GM12878 (cell line): ENCODE results near the gene DLG2. TPM values are rescaled to one million over a fixed set of nuclear protein-coding genes. Genes with fewer than 3 reads are reported as not detected.

Experiments used
- ATAC-seq: fragments of 200-7000 bp; cut with Tn5 transposase; 3 replicates; pipeline ENCODE4 v1.9.1; 2020; ENCODE audit warnings: mild to moderate bottlenecking, moderate library complexity
- BruUV-seq: library from RNA; stranded (reverse); fragments of 400-500 nt; replicated peaks from 2 replicates; lab custom pipeline; 2021; lab: Mats Ljungman, UMichigan
- CTCF ChIA-PET: fragments of 300-600 bp; sonication (Branson Sonifier 250); formaldehyde crosslinking; extraction: SDS; loops from one replicate; lab custom pipeline; 2021; ENCODE audit warnings: inconsistent platforms; lab: Yijun Ruan, JAX
- POLR2A ChIA-PET: fragments of 350-600 bp; formaldehyde crosslinking; extraction: SDS; loops from one replicate; lab custom pipeline; 2021; ENCODE audit warnings: inconsistent platforms; lab: Charles Lee
- RAD21 ChIA-PET: fragments of 300-600 bp; sonication (Branson Sonifier 250); formaldehyde crosslinking; loops from one replicate; lab custom pipeline; 2023; ENCODE audit warnings: antibody characterized with exemption; ENCODE audit not compliant: unreplicated experiment; lab: Charles Lee
- SMC1A ChIA-PET: fragments of 300-600 bp; sonication (Branson Sonifier 250); formaldehyde crosslinking; loops from one replicate; lab custom pipeline; 2023; ENCODE audit not compliant: unreplicated experiment, uncharacterized antibody; lab: Charles Lee
- DNase-seq: peaks from one replicate; pipeline ENCODE4 v3.0.0-alpha.2; 2011; ENCODE audit warnings: low read depth, low spot score
- FAIRE-seq: peaks from 3 replicates; lab custom pipeline; 2011; peaks lifted over from hg19 to GRCh38; lab: Jason Lieb, UNC
- H2AFZ ChIP-seq: 2 replicates; pipeline ENCODE4 v1.6.0; 2011; ENCODE audit warnings: low read depth, low read length, control low read depth; ENCODE audit not compliant: control insufficient read depth
- H3K27ac ChIP-seq: 2 replicates; pipeline ENCODE4 v1.5.1; 2011; ENCODE audit warnings: control low read depth; ENCODE audit not compliant: control insufficient read depth, insufficient read depth
- H3K27me3 ChIP-seq, 2 experiments: replicated peaks in 1 of 2; 2 replicates each; pipeline versions ENCODE4 v1.6.0 to v1.6.1; 2011; ENCODE audit warnings: low read length in 1 of 2; ENCODE audit not compliant: control insufficient read depth in 2 of 2, insufficient read depth in 2 of 2
- H3K36me3 ChIP-seq, 2 experiments: 2 replicates each; pipeline ENCODE4 v1.5.1; 2011; ENCODE audit warnings: low read length in 1 of 2; ENCODE audit not compliant: control insufficient read depth in 2 of 2, insufficient read depth in 2 of 2
- H3K4me1 ChIP-seq: 2 replicates; pipeline ENCODE4 v1.6.1; 2011; ENCODE audit warnings: mild to moderate bottlenecking, low read length, moderate library complexity, mixed read lengths; ENCODE audit not compliant: control insufficient read depth, insufficient read depth
- H3K4me2 ChIP-seq: 2 replicates; pipeline ENCODE4 v1.6.0; 2011; ENCODE audit warnings: control low read depth; ENCODE audit not compliant: control insufficient read depth, insufficient read depth
- H3K4me3 ChIP-seq: fragments of 200-600 bp; sonication (generic); 2 replicates; pipeline ENCODE4 v1.5.1; 2016
- H3K79me2 ChIP-seq: 2 replicates; pipeline ENCODE4 v1.6.0; 2011; ENCODE audit warnings: low read length; ENCODE audit not compliant: control insufficient read depth, insufficient read depth
- H3K9ac ChIP-seq: 2 replicates; pipeline ENCODE4 v1.8.0; 2011; ENCODE audit warnings: low read length, control low read depth, mixed read lengths; ENCODE audit not compliant: control insufficient read depth, insufficient read depth
- H3K9me3 ChIP-seq: replicated peaks from 3 replicates; pipeline ENCODE4 v1.5.1; 2011; ENCODE audit warnings: mild to moderate bottlenecking, low read length; ENCODE audit not compliant: control insufficient read depth, insufficient read depth
- H4K20me1 ChIP-seq: 2 replicates; pipeline ENCODE4 v1.6.0; 2011; ENCODE audit not compliant: control insufficient read depth, insufficient read depth
- ATF2 ChIP-seq: IDR thresholded peaks from 2 replicates; pipeline ENCODE4 v1.6.1; 2012; ENCODE audit warnings: low read length, inconsistent platforms
- BACH1 ChIP-seq: fragments of 450-650 bp; IDR thresholded peaks from 2 replicates; pipeline ENCODE4 v1.6.1; 2017; ENCODE audit warnings: mild to moderate bottlenecking, borderline replicate concordance
- BCLAF1 ChIP-seq: fragments of 450-650 bp; IDR thresholded peaks from 2 replicates; pipeline ENCODE4 v1.6.1; 2017; ENCODE audit warnings: antibody characterized with exemption, mild to moderate bottlenecking, moderate library complexity
- CBX3 ChIP-seq: fragments of 200-600 bp; sonication (generic); IDR thresholded peaks from 2 replicates; pipeline ENCODE4 v1.6.1; 2016; ENCODE audit warnings: low read depth, borderline replicate concordance
- ETV6 ChIP-seq, 2 experiments: fragments of 450-650 bp in 1 of 2; IDR thresholded peaks in 1 of 2; conservative IDR thresholded peaks in 1 of 2; 2 replicates each; pipeline ENCODE4 v1.6.1; 2014; ENCODE audit warnings: antibody characterized with exemption in 1 of 2, borderline replicate concordance in 1 of 2, low read depth in 1 of 2, mild to moderate bottlenecking in 1 of 2, moderate library complexity in 1 of 2
- KDM1A ChIP-seq: fragments of 200-600 bp; sonication (generic); IDR thresholded peaks from 2 replicates; pipeline ENCODE4 v1.6.1; 2016; ENCODE audit warnings: borderline replicate concordance
- MAX ChIP-seq: IDR thresholded peaks from 2 replicates; pipeline ENCODE4 v1.6.1; 2012; ENCODE audit warnings: low read depth, low read length, improper control_type of control experiment
- NRF1 ChIP-seq: conservative IDR thresholded peaks from 2 replicates; pipeline ENCODE4 v1.6.1; 2011; ENCODE audit warnings: mild to moderate bottlenecking, low read depth, low read length, improper control_type of control experiment
- POLR2A ChIP-seq: IDR thresholded peaks from 2 replicates; pipeline ENCODE4 v1.6.1; 2011; ENCODE audit warnings: low read depth, mild to moderate bottlenecking, low read length
- RCOR1 ChIP-seq: conservative IDR thresholded peaks from 2 replicates; pipeline ENCODE4 v1.6.1; 2012; ENCODE audit warnings: low read depth, low read length, improper control_type of control experiment
- RELA ChIP-seq: fragments of 450-650 bp; IDR thresholded peaks from 2 replicates; pipeline ENCODE4 v1.8.0; 2014; ENCODE audit warnings: borderline replicate concordance; ENCODE audit not compliant: partially characterized antibody
- TAF1 ChIP-seq: IDR thresholded peaks from 2 replicates; pipeline ENCODE4 v1.6.1; 2011; ENCODE audit warnings: mild to moderate bottlenecking, low read depth, low read length, borderline replicate concordance
- TCF7 ChIP-seq: IDR thresholded peaks from 2 replicates; pipeline ENCODE4 v1.6.1; 2014; ENCODE audit warnings: antibody characterized with exemption, borderline replicate concordance
- ZSCAN29 ChIP-seq: fragments of 450-650 bp; IDR thresholded peaks from 2 replicates; pipeline ENCODE4 v1.6.1; 2017; ENCODE audit warnings: mild to moderate bottlenecking, moderate library complexity
- ZZZ3 ChIP-seq: IDR thresholded peaks from 2 replicates; pipeline ENCODE4 v1.6.1; 2011; ENCODE audit warnings: low read depth; ENCODE audit not compliant: control insufficient read depth, insufficient read length
- WGBS: methylation state at CpG from one replicate; pipeline ENCODE4 v1.1.6; 2016; ENCODE audit warnings: low lambda C conversion rate; ENCODE audit not compliant: insufficient replicate concordance, insufficient coverage; ENCODE audit errors: missing lambda C conversion rate; 5-methylcytosine and 5-hydroxymethylcytosine counted together
- in situ Hi-C: fragments of 300-500 bp; cut with MboI; formaldehyde crosslinking; loops from 9 replicates; pipeline ENCODE4 v1.14.3; 2018; ENCODE audit warnings: mixed read lengths
- intact Hi-C: fragments of 100-400 bp; cut with micrococcal nuclease; formaldehyde crosslinking; loops from one replicate; pipeline ENCODE4 v1.14.2; 2022; ENCODE audit not compliant: unreplicated experiment
- polyA plus RNA-seq, 11 experiments: library from polyadenylated mRNA; depleted of rRNA in 4 of 11; unstranded in 6 of 11; stranded (reverse) in 5 of 11; fragments of >200 nt; fragmentation: Nextera tagmentation in 4 of 11; fragmentation: Illumina TruSeq in 1 of 11; extraction: Ambion mirVana in 4 of 11; extraction: Trizol in 1 of 11; gene quantifications; 1 replicate in 1 of 11; 2 replicates in 10 of 11; pipeline versions ENCODE4 v1.2.1 to v1.2.3, GENCODE V29; 2011 to 2016; ENCODE audit warnings: inconsistent platforms in 2 of 11, missing spikeins in 2 of 11, low read depth in 1 of 11
- total RNA-seq, 4 experiments: library from RNA; depleted of rRNA in 3 of 4; stranded (reverse); fragments of >200 nt in 3 of 4; fragmentation: Illumina TruSeq in 1 of 4; extraction: Trizol in 1 of 4; gene quantifications; 2 replicates each; pipeline versions ENCODE4 v1.2.1 to v1.2.3, GENCODE V29; 2013 to 2021

DLG2 gene
- total and polyA plus RNA-seq, 10 of the 15 experiments (the other 5 are each of a cell fraction or from before 2014, with no cell fraction given), result 0.09 to 0.98 (median 0.35) TPM

- CTCF ChIA-PET, result no interaction called here
- Histone ChIP-seq H3K4me1 (no peaks in the 10 kb centered on the region; the same call in 1 of the 2 replicates), H3K9ac (no peak overlapping the region), H3K36me3 (no peaks in the 10 kb centered on the region), H3K27me3 (no peaks in the 10 kb centered on the region; a peak in 1 of 4 replicates), H3K79me2 (no peaks in the 10 kb centered on the region), H3K4me3 (no peak overlapping the region), H2AFZ (no peak overlapping the region), H3K9me3 (no peaks in the 10 kb centered on the region), H4K20me1 (no peaks in the 10 kb centered on the region), H3K4me2 (no peak overlapping the region), H3K27ac (no peak overlapping the region)
- 62% methylated on average over 3 of the region's 3 CpGs for WGBS
- SMC1A ChIA-PET, result no interaction called here
- ATAC-seq (no peak), DNase-seq (no peak), FAIRE-seq (no peak)
- POLR2A ChIA-PET, result no interaction called here
- in situ Hi-C loops, result no loop called here
- RAD21 ChIA-PET, result no interaction called here
- BruUV-seq, result no TSS peak
- no peak for TF ChIP-seq ZZZ3
- TF ChIP-seq TAF1, result no peak
- no peak for TF ChIP-seq MAX
- no peak for TF ChIP-seq BACH1
- TF ChIP-seq ATF2, result no peak
- no peak for TF ChIP-seq RCOR1
- TF ChIP-seq POLR2A, result no peak
- TF ChIP-seq KDM1A, result no peak
- TF ChIP-seq RELA, result no peak
- TF ChIP-seq CBX3, result no peak
- TF ChIP-seq NRF1, result no peak
- TF ChIP-seq ETV6 (conservative IDR thresholded peaks at IDR 0.05 in 1 of 2, IDR thresholded peaks at IDR 0.05 in 1 of 2; ENCODE audit: borderline replicate concordance in 1 of 2, low read depth in 1 of 2), result no peak
- no peak for TF ChIP-seq BCLAF1
- no peak for TF ChIP-seq ZSCAN29
- TF ChIP-seq TCF7, result no peak
- intact Hi-C loops, result no loop called here
Measured at GRCh38 chr11:83663446-83663845, 1963.7 kb downstream of the DLG2 start.
